Stomach (tissue), 9 donors: ENCODE data around the gene GNG7. TPM values are rescaled to one million over a fixed set of nuclear protein-coding genes. Genes with fewer than 3 reads are reported as not detected.
"Not testable (repeated sequence)": the region's sequence is repeated elsewhere in the genome, so short reads cannot be mapped to it uniquely, and the experiment has no call there.

Experiments used
- DNase-seq, 2 donors: peaks; one replicate each; pipeline versions ENCODE4 v3.0.0 to v3.0.0-alpha.2; 2013 to 2019
- H3K27ac ChIP-seq, 5 donors: fragments of 200-600 bp in 4 of 5; sonication (generic) in 4 of 5; one replicate each; pipeline ENCODE4 v1.5.1; 2013 to 2019; ENCODE audit warnings: mild to moderate bottlenecking in 1 of 5, moderate library complexity in 1 of 5
- H3K27me3 ChIP-seq, 3 donors: fragments of 200-600 bp; sonication (generic); one replicate each; pipeline ENCODE4 v1.5.1; 2017 to 2019; ENCODE audit warnings: mixed run types in 1 of 3
- H3K36me3 ChIP-seq, 4 donors: fragments of 200-600 bp; sonication (generic); 1 replicate in 3 of 4; 2 replicates in 1 of 4; pipeline ENCODE4 v1.5.1; 2016 to 2019
- H3K4me1 ChIP-seq, 4 donors: fragments of 200-600 bp; sonication (generic); one replicate each; pipeline ENCODE4 v1.5.1; 2016 to 2019
- H3K4me3 ChIP-seq, 4 donors: fragments of 200-600 bp; sonication (generic) in 3 of 4; one replicate each; pipeline ENCODE4 v1.5.1; 2016 to 2019; ENCODE audit warnings: mild to moderate bottlenecking in 1 of 4
- H3K9me3 ChIP-seq, 4 donors: fragments of 200-600 bp; sonication (generic); one replicate each; pipeline ENCODE4 v1.5.1; 2016 to 2019
- CTCF ChIP-seq, 7 experiments: fragments of 450-650 bp in 4 of 7; fragments of 200-600 bp in 3 of 7; sonication (generic) in 3 of 7; IDR thresholded peaks; one replicate each; pipeline ENCODE4 v1.5.1; 2016 to 2019; ENCODE audit warnings: antibody characterized with exemption in 7 of 7, control low read depth in 2 of 7, mild to moderate bottlenecking in 1 of 7
- EP300 ChIP-seq: sonication (generic); formaldehyde crosslinking; IDR thresholded peaks from one replicate; pipeline ENCODE4 v1.6.1; 2017; ENCODE audit warnings: antibody characterized with exemption
- POLR2A ChIP-seq, 4 donors: fragments of 450-650 bp; IDR thresholded peaks; one replicate each; pipeline ENCODE4 v1.6.1; 2016; ENCODE audit warnings: antibody characterized with exemption in 4 of 4, control low read depth in 2 of 4, mild to moderate bottlenecking in 1 of 4, moderate library complexity in 1 of 4
- POLR2AphosphoS5 ChIP-seq, 3 donors: sonication (generic); formaldehyde crosslinking; IDR thresholded peaks; one replicate each; pipeline ENCODE4 v1.6.1; 2016; ENCODE audit warnings: antibody characterized with exemption in 3 of 3
- WGBS, 5 donors: extraction: QIAGEN DNeasy Blood & Tissue Kit in 3 of 5; methylation state at CpG; one replicate each; pipeline versions ENCODE4 v1.1.5 to v1.1.7; 2013 to 2018; 5-methylcytosine and 5-hydroxymethylcytosine counted together
- intact Hi-C: fragments of 100-400 bp; cut with DNase I; formaldehyde crosslinking; loops from one replicate; pipeline ENCODE4 v1.15.1; 2023; ENCODE audit warnings: low total_unique reads
- polyA plus RNA-seq, 3 donors: library from polyadenylated mRNA; stranded (reverse); fragments of 200-250 nt; gene quantifications; one replicate each; pipeline ENCODE4 v1.2.3, GENCODE V29; 2013
- total RNA-seq, 5 donors: library from RNA; depleted of rRNA; stranded (reverse); fragments of >200 nt; gene quantifications; one replicate each; pipeline versions ENCODE4 v1.1.0 to v1.2.3, GENCODE V29; 2014 to 2016
- donor health status: healthy with polysubstance abuse.
- donor health status: Bipolar disorder and iron deficiency.
- donor health status: healthy.

GNG7 gene
- total and polyA plus RNA-seq, 8 donors = 0.58 to 15.1 (median 4.3) TPM

GRCh38 chr19:2475018-2475701 is 227.3 kb downstream of the GNG7 start:
- peak overlapping the region; percentile 75 to 99 (median 92) for H3K4me3 ChIP-seq
- no peaks in the 10 kb centered on the region for H3K9me3 ChIP-seq
- 0 to 1% (median 0%) methylated on average over 26 to 45 of the region's 45 CpGs for WGBS, 5 donors
- no peak for TF ChIP-seq EP300
- peak in 1 of 7 experiments; percentile 4 for TF ChIP-seq CTCF (IDR thresholded peaks at IDR 0.05)
- TF ChIP-seq POLR2AphosphoS5 (IDR thresholded peaks at IDR 0.05) = no peak
- intact Hi-C loops = loop anchor here (10.0 kb wide), 2 partner anchors 70 to 110 kb away; no protein-coding TSS in a partner anchor
- peak overlapping the region; percentile 91 to 95 (median 93) for H3K27ac ChIP-seq
- H3K4me1 ChIP-seq = peaks cover 15 to 44% (median 43%) of the 10 kb centered on the region in 4 donors
- H3K27me3 ChIP-seq = no peaks in the 10 kb centered on the region
- H3K36me3 ChIP-seq = peaks cover 0 to 15% (median 9%) of the 10 kb centered on the region in 4 donors
- DNase-seq = peak; percentile 65 to 78

GRCh38 chr19:2474232-2475017 is 228.1 kb downstream of the GNG7 start:
- H3K36me3 ChIP-seq = peaks cover 0 to 15% (median 9%) of the 10 kb centered on the region in 4 donors
- 5 to 13% (median 7%) methylated on average over 30 to 60 of the region's 60 CpGs for WGBS, 5 donors
- intact Hi-C loops = loop anchor here (5.0 to 10.0 kb wide), 3 partner anchors 70 to 138 kb away; no protein-coding TSS in a partner anchor
- peak overlapping the region; percentile 75 to 99 (median 92) for H3K4me3 ChIP-seq
- peak overlapping the region; percentile 91 to 95 (median 93) for H3K27ac ChIP-seq
- H3K4me1 ChIP-seq = peaks cover 15 to 42% (median 39%) of the 10 kb centered on the region in 4 donors
- no peaks in the 10 kb centered on the region for H3K9me3 ChIP-seq
- DNase-seq = peak; percentile 88 to 96
- TF ChIP-seq CTCF (IDR thresholded peaks at IDR 0.05) (peak in 6 of 7 experiments; percentile 90 to 99 (median 98)), EP300 (no peak), POLR2AphosphoS5 (IDR thresholded peaks at IDR 0.05) (peak; percentile 42 to 93 (median 81)), POLR2A (IDR thresholded peaks at IDR 0.05) (no peak)
- H3K27me3 ChIP-seq = no peaks in the 10 kb centered on the region

GRCh38 chr19:2469915-2470200 is 232.6 kb downstream of the GNG7 start:
- not testable (repeated sequence) for H3K9me3 ChIP-seq, H3K27ac ChIP-seq, H3K27me3 ChIP-seq, DNase-seq, H3K36me3 ChIP-seq, H3K4me3 ChIP-seq, H3K4me1 ChIP-seq
- WGBS, 5 donors = 86 to 88% (median 87%) methylated on average over 8 of the region's 8 CpGs
- intact Hi-C loops = loop anchor here (5.0 to 10.0 kb wide), 3 partner anchors 75 to 142 kb away; no protein-coding TSS in a partner anchor

GRCh38 chr19:2469102-2469914 is 233.2 kb downstream of the GNG7 start:
- Histone ChIP-seq H3K36me3 (no peaks in the 10 kb centered on the region), H3K4me1 (peaks cover 0 to 3% (median 2%) of the 10 kb centered on the region in 4 donors), H3K9me3 (no peaks in the 10 kb centered on the region), H3K4me3 (no peak overlapping the region), H3K27me3 (no peaks in the 10 kb centered on the region), H3K27ac (no peak overlapping the region)
- peak in 1 of 2 donors; percentile 48 for DNase-seq
- WGBS, 5 donors = 48 to 57% (median 50%) methylated on average over 16 to 23 of the region's 23 CpGs
- TF ChIP-seq CTCF (IDR thresholded peaks at IDR 0.05) (no peak), EP300 (no peak), POLR2A (IDR thresholded peaks at IDR 0.05) (no peak), POLR2AphosphoS5 (IDR thresholded peaks at IDR 0.05) (no peak)
- intact Hi-C loops = no loop called here
